ENCODE data around the gene C1orf198. TPM values are rescaled to one million over a fixed set of nuclear protein-coding genes. Genes with fewer than 3 reads are reported as not detected.

C1orf198 gene
- total RNA-seq, 1 donor from 2014 or later = 225 TPM

DNA sequence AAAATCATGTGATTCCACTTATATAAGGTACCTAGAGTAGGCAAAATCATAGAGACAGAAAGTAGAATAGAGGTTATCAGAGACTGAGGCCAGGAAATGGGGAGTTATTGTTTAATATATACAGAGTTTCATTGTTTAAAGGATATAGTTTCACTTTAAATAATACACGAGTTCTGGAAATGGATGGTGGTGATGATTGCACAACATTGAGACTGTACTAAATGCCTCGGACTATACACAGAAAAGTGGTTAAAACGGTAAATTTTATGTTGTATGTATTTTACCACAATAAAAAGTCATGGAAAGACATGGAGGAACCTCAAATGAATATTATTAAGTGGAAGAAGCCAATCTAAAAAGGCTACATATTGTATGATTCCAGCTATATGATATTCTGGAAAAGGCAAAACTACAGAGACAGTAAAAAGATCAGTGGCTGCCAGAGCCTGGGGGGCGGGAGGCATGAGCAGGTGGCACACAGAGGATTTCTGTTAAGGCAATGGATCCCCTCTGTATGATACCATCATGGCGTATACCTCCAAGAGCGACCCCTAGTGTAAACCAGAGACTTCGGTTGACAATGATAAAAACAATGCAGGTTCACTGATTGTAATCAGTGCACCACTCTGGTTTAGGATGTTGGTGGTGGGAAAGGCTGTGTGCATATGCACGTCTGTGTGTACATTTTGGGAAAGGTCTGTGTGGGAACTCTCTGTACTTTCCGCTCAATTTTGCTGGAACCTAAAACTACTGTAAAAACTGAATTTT lies 7.5 kb downstream of the C1orf198 start:
- peak overlapping the region; percentile 96 to 99 for H3K27ac ChIP-seq
- no peak for DNase-seq (ENCODE audit: low spot score in 2 of 2)
- TF ChIP-seq, protein P1, sequence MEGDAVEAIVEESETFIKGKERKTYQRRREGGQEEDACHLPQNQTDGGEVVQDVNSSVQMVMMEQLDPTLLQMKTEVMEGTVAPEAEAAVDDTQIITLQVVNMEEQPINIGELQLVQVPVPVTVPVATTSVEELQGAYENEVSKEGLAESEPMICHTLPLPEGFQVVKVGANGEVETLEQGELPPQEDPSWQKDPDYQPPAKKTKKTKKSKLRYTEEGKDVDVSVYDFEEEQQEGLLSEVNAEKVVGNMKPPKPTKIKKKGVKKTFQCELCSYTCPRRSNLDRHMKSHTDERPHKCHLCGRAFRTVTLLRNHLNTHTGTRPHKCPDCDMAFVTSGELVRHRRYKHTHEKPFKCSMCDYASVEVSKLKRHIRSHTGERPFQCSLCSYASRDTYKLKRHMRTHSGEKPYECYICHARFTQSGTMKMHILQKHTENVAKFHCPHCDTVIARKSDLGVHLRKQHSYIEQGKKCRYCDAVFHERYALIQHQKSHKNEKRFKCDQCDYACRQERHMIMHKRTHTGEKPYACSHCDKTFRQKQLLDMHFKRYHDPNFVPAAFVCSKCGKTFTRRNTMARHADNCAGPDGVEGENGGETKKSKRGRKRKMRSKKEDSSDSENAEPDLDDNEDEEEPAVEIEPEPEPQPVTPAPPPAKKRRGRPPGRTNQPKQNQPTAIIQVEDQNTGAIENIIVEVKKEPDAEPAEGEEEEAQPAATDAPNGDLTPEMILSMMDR (IDR thresholded peaks at IDR 0.05) = no peak
- H3K36me3 ChIP-seq = peaks cover 0 to 6% of the 10 kb centered on the region in 2 donors
- H3K9me3 ChIP-seq = no peaks in the 10 kb centered on the region
- peaks cover 21 to 89% of the 10 kb centered on the region in 2 donors for H3K4me1 ChIP-seq
- H3K27me3 ChIP-seq = no peaks in the 10 kb centered on the region
- intact Hi-C loops (cut with DNase I) = loop anchor here (10.0 kb wide), 2 partner anchors 216 to 664 kb away; partner anchors contain the start of genes COG2 and TSNAX
- H3K4me3 ChIP-seq = no peak overlapping the region

DNA sequence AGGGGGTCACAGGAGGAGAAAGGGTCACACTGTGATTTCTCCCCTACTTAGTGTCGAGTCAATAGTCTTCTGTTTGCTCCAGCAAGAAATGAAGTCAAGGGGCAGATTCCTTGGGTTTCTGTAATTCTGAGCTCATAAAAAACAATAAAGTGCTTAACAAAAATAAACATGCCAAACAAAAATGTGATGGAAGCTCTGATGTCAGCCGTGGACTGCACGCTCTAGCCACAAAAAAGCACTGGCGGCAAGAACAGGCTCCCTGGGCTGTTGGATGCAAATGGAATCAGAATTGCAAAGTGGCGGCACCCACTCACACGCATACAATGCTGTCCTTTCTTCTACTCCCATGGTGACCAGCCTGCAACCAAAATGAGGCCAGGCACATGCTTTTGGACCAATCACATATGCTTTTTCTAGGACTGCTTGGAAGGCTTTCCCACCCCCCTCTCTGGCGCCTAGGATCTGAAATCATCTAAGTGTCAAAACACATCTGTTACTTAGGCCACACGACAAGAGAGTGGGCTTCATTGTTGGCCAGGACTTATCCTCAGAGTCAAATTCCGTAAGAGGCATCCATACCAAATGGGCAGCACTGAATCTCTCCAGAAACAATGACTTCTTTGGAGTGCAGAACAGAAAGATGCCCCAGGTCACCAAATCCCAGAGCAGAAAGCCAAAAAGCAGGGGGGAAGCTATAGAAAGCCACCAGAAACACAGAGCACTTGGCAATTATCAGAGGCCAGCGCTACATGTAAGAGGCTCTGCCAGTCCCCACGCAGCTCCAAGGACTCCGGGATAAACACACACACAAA lies 9.2 kb downstream of the C1orf198 start:
- Histone ChIP-seq H3K27ac (peak overlapping the region; percentile 96 to 99), H3K4me1 (peaks cover 17 to 88% of the 10 kb centered on the region in 2 donors), H3K36me3 (peaks cover 6 to 18% of the 10 kb centered on the region in 2 donors), H3K4me3 (peak overlapping the region in 1 of 2 donors; percentile 7), H3K9me3 (no peaks in the 10 kb centered on the region), H3K27me3 (no peaks in the 10 kb centered on the region)
- DNase-seq (ENCODE audit: low spot score in 2 of 2) = no peak
- TF ChIP-seq, protein P1 (IDR thresholded peaks at IDR 0.05) = no peak
- intact Hi-C loops (cut with DNase I) = no loop called here

DNA sequence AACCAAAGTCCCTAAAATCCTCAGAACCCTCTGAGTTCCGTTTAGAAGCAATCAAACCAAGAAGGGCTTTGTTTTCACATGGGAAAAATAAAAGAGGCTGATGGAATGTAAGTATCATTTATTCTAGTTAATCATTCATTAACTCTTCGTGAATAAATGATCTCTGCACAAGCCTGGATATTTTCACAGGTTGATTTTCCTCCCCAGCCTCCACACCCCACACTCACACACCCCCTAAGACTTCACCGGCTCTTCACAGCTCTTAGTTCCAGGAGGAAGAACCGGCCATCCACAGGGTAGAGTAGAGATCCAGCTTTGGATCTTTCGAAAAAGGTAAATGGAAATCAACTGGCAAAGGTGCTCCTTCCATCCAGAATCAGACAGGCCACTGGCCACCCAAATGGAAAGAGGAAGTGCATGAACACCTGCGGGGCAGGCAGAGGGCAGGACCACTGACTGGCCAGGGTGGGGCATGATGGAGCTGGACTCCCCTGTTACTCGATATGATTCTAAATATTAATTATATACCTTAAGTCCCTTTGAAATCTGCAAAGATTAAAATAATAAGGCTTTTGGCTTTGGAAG lies 10.0 kb downstream of the C1orf198 start:
- Histone ChIP-seq H3K27ac (peak overlapping the region; percentile 96 to 99), H3K4me3 (peak overlapping the region in 1 of 2 donors; percentile 7), H3K9me3 (no peaks in the 10 kb centered on the region), H3K36me3 (peaks cover 7 to 25% of the 10 kb centered on the region in 2 donors), H3K27me3 (no peaks in the 10 kb centered on the region), H3K4me1 (peaks cover 16 to 84% of the 10 kb centered on the region in 2 donors)
- no peak for DNase-seq (ENCODE audit: low spot score in 2 of 2)
- intact Hi-C loops (cut with DNase I) = no loop called here
- TF ChIP-seq, protein P1 (IDR thresholded peaks at IDR 0.05) = no peak

DNA sequence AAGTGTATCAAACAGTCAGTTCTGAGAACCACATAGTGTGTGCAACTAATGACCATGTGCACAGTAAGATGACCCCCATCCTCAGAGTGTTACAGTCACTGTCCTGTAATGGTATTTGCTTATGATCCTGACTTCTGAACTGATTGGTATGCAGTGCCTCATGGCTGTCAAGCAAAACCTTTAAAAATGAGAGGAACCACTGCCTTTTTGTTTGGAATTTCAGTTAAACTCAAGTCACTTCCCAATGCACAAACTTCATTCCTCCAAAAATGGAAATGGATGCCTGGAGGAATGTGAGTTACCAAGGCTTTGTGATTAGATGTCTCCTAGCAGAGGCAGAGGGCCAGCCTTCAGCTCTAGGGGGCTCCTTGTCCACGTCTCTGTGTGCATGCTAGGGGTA lies 10.5 kb downstream of the C1orf198 start:
- no peak overlapping the region for H3K4me3 ChIP-seq
- peaks cover 14 to 79% of the 10 kb centered on the region in 2 donors for H3K4me1 ChIP-seq
- peak overlapping the region; percentile 96 to 99 for H3K27ac ChIP-seq
- no peaks in the 10 kb centered on the region for H3K9me3 ChIP-seq
- no peaks in the 10 kb centered on the region for H3K27me3 ChIP-seq
- DNase-seq (ENCODE audit: low spot score in 2 of 2) = no peak
- TF ChIP-seq, protein P1 (IDR thresholded peaks at IDR 0.05) = no peak
- H3K36me3 ChIP-seq = peaks cover 11 to 31% of the 10 kb centered on the region in 2 donors
- intact Hi-C loops (cut with DNase I) = no loop called here

DNA sequence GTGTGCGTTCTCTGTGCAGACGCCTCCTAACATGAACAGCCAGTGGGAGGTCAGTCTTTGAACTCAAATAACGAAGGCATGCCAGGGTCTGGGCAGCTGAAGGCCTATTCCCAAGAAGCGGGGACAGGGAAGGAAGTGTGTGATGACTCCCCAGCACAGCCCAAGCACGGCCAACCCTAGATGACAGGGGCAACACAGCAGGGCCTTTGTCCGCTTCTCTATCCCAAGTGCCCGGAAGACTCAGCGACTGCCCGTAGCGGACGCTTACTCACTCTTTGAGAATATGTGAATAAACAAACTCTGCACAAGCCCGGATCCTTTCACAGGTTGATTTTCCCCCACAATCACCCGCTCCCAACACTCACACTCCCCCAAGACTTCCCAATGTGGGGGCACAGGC lies 11.2 kb downstream of the C1orf198 start:
- TF ChIP-seq, protein P1 (IDR thresholded peaks at IDR 0.05) = no peak
- Histone ChIP-seq H3K9me3 (no peaks in the 10 kb centered on the region), H3K27ac (peak overlapping the region; percentile 96 to 99), H3K36me3 (peaks cover 13 to 35% of the 10 kb centered on the region in 2 donors), H3K27me3 (no peaks in the 10 kb centered on the region), H3K4me3 (peak overlapping the region; percentile 14 to 18), H3K4me1 (peaks cover 14 to 74% of the 10 kb centered on the region in 2 donors)
- peak in 1 of 2 donors; percentile 81 for DNase-seq (ENCODE audit: low spot score in 2 of 2)
- intact Hi-C loops (cut with DNase I) = no loop called here
